DMS 273 (cell line): ENCODE results near the gene PCDHB16.
"Not testable (repeated sequence)": the region's sequence is repeated elsewhere in the genome, so short reads cannot be mapped to it uniquely, and the experiment has no call there.

ENCODE experiments used
- DNase-seq: peaks from one replicate; lab custom pipeline; 2025; ENCODE audit not compliant: unreplicated experiment; lab: John Stamatoyannopoulos, UW

Gene PCDHB16

DNA sequence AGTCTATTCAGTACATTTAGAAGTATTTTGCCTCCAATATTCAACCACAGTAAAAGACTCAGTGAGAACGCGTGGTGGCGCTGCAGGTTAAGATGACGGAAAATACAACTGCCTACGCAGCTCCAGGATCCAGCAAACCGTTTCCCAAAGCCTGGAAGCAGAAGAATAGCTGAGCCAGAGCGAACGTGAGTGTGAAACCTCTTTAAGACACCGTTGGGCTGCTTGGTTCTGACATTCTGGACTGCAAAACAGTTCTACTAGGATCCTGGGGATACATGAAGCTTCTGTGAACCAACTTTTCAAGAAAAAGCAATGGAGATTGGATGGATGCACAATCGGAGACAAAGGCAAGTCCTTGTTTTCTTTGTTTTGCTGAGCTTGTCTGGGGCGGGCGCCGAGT, at the start of gene PCDHB16:
Gene PCDHB16 (plus strand): TSS at position 140 of the 400 bp plus-strand sequence. CDS start 173 bp downstream, at position 313.
- DNase-seq: no peak

DNA sequence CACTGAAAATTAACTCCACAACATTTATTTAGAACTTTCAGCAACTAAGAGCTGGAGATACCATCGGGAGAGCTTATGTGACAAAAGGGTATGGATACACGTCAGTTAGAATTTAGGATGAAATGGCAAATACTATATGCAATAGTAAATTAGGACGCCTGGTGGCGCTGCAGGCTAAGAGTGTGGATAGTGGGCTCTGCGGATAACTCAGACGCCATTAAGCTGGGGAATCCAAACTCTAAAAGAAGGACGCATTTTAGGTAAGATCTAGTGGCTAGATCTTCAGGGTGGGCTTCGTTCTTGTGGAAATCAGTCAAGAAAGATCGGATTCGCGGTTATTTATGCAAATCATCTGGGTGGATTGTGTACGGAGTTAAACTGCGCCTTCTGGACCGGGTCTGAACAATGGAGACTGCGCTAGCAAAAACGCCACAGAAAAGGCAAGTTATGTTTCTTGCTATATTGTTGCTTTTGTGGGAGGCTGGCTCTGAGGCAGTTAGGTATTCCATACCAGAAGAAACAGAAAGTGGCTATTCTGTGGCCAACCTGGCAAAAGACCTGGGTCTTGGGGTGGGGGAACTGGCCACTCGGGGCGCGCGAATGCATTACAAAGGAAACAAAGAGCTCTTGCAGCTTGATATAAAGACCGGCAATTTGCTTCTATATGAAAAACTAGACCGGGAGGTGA, 47.0 kb upstream of the PCDHB16 start, which contains the start of gene PCDHB5:
Gene PCDHB5 (plus strand): TSS at position 177 of the 688 bp plus-strand sequence. CDS start 229 bp downstream, at position 406.
- peak; percentile 33 for DNase-seq

GRCh38 chr5:141135718-141136266, 46.4 kb upstream of the PCDHB16 start:
- no peak for DNase-seq

DNA sequence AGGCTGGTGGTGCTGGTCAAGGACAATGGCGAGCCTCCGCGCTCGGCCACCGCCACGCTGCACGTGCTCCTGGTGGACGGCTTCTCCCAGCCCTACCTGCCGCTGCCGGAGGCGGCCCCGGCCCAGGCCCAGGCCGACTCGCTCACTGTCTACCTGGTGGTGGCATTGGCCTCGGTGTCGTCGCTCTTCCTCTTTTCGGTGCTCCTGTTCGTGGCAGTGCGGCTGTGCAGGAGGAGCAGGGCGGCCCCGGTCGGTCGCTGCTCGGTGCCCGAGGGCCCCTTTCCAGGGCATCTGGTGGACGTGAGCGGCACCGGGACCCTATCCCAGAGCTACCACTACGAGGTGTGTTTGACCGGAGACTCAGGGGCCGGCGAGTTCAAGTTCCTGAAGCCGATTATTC, 44.8 kb upstream of the PCDHB16 start:
- not testable (repeated sequence) for DNase-seq

- peak; percentile 1 for DNase-seq
Measured at GRCh38 chr5:141149812-141150211, 32.4 kb upstream of the PCDHB16 start, which contains the start of gene PCDHB6. TSS of gene PCDHB6 (plus strand) at chr5:141150057. CDS start at chr5:141150258, 201 bp downstream.

- DNase-seq: no peak
Measured at GRCh38 chr5:141150224-141150992, 31.8 kb upstream of the PCDHB16 start.

GRCh38 chr5:141150993-141151325, 31.2 kb upstream of the PCDHB16 start:
- no peak for DNase-seq

DNA sequence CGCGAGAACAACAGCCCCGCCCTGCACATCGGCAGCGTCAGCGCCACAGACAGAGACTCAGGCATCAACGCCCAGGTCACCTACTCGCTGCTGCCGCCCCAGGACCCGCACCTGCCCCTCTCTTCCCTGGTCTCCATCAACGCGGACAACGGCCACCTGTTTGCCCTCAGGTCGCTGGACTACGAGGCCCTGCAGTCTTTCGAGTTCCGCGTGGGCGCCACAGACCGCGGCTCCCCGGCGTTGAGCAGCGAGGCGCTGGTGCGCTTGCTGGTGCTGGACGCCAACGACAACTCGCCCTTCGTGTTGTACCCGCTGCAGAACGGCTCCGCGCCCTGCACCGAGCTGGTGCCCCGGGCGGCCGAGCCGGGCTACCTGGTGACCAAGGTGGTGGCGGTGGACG, 30.6 kb upstream of the PCDHB16 start:
- DNase-seq: not testable (repeated sequence)

GRCh38 chr5:141152096-141152495, 30.1 kb upstream of the PCDHB16 start:
- DNase-seq: not testable (repeated sequence)

DNA sequence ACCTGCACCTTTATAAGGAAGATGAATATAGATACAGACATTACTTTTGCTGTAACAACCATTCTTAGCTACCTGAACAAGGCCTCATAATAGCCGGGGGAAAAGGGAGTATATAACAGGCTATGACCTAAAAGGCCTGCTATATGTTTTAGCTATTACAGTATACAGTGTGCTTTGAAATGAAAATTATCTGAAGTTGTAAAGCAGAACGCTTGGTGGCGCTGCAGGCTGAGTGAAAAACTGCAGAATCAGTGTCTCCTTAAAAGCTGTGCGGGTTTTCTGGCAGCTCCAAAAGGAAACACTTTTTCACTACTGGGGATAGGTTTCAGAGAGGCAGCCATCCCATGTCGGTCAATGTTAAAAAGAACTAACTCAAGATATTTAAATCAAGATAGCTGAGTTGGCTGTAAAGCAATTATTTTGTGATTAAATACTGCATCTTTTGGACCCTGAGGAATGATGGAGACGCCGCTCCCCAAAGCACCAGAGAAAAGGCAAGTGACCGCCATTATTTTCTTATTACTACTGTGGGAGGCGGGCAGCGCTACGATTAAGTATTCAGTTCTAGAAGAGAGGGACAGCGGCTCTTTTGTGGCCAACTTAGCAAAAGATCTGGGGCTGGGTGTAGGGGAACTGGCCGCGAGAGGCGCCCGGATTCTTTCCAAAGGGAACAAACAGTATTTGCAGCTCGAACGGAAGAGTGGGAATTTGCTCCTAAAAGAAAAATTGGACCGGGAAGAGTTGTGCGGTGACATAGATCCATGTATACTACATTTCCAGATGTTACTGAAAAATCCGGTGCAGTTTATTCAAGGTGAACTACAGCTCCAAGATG, 26.4 kb upstream of the PCDHB16 start:
- peak; percentile 48 for DNase-seq

GRCh38 chr5:141157356-141157755, 24.8 kb upstream of the PCDHB16 start:
- DNase-seq: not testable (repeated sequence)

GRCh38 chr5:141157901-141158300, 24.3 kb upstream of the PCDHB16 start:
- DNase-seq: not testable (repeated sequence)

DNA sequence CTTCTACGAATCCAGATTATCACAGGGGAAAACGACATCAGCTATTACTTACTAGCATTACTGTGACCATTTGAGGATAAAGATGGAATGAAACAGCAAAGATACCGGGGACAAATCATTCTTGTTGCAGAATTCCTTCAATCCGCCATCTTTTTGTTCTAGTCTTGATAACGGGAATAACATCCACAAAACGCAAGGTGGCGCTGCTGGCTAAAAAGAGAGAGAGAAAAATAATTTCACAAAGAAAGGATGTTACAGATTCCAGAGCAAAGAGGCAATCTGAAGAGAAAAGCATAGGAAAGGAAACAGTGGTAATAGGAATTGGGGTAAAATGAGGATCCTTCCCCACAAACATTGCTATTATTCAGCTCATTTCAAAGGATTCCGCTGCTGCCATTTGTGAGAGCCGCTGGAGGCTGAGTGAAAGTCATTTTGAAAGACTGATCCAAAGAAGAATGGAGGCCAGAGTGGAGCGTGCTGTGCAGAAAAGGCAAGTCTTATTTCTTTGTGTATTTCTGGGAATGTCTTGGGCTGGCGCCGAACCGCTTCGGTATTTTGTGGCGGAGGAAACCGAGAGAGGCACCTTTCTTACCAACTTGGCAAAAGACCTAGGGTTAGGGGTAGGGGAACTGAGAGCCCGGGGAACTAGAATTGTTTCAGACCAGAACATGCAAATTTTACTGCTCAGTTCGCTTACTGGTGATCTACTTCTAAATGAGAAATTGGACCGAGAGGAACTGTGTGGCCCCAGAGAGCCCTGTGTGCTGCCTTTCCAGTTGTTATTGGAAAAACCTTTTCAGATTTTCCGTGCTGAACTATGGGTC, 9.6 kb upstream of the PCDHB16 start, which contains the start of gene PCDHB7:
Gene PCDHB7 (plus strand): TSS at position 264 of the 824 bp plus-strand sequence. CDS start 192 bp downstream, at position 456.
- DNase-seq: peak; percentile 50

DNA sequence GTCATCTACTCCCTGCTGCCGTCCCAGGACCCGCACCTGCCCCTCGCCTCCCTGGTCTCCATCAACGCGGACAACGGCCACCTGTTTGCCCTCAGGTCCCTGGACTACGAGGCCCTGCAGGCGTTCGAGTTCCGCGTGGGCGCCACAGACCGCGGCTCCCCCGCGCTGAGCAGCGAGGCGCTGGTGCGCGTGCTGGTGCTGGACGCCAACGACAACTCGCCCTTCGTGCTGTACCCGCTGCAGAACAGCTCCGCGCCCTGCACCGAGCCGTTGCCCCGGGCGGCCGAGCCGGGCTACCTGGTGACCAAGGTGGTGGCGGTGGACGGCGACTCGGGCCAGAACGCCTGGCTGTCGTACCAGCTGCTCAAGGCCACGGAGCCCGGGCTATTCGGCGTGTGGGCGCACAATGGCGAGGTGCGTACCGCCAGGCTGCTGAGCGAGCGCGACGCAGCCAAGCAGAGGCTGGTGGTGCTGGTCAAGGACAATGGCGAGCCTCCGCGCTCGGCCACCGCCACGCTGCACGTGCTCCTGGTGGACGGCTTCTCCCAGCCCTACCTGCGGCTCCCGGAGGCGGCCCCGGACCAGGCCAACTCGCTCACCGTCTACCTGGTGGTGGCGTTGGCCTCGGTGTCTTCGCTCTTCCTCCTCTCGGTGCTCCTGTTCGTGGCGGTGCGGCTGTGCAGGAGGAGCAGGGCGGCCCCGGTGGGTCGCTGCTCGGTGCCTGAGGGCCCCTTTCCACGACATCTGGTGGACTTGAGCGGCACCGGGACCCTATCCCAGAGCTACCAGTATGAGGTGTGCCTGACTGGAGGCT, 7.7 kb upstream of the PCDHB16 start:
- DNase-seq: not testable (repeated sequence)

DNA sequence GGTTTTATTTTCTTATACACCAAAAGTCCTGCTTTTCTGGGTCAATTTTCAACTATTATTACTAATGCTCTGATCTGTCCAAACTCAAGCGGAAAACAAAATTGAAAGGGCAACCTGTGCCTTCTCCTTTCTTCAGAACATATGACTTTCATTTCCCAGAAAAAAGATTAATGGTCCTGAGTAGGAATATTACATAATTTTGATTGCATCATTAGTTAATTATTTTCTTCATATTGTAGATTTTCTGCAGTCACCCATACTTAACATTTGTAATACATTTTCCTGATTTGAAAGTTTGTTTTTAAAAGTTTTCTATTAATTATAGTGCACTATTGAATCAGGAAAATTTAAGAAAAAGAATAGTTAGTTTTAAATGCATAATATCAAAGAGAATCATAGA, 6.3 kb upstream of the PCDHB16 start:
- DNase-seq: no peak

- peak; percentile 38 for DNase-seq
Measured at GRCh38 chr5:141177577-141178191, 4.5 kb upstream of the PCDHB16 start, which contains the start of gene PCDHB8. TSS of gene PCDHB8 (plus strand) at chr5:141177790. CDS start at chr5:141178035, 245 bp downstream.

DNA sequence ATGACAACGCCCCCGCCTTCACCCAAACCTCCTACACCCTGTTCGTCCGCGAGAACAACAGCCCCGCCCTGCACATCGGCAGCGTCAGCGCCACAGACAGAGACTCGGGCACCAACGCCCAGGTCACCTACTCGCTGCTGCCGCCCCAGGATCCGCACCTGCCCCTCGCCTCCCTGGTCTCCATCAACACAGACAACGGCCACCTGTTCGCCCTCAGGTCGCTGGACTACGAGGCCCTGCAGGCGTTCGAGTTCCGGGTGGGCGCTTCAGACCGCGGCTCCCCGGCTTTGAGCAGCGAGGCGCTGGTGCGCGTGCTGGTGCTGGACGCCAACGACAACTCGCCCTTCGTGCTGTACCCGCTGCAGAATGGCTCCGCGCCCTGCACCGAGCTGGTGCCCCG, 2.8 kb upstream of the PCDHB16 start:
- DNase-seq: not testable (repeated sequence)

GRCh38 chr5:141179876-141180275, 2.3 kb upstream of the PCDHB16 start:
- not testable (repeated sequence) for DNase-seq
